NK-92 treated with Interleukin-12 subunit alpha and Interleukin-12 subunit beta, amount 100 ng/mL, for 24 hours (cell line): ENCODE data around the gene TTC23.
"Not testable (repeated sequence)": the region's sequence is repeated elsewhere in the genome, so short reads cannot be mapped to it uniquely, and the experiment has no call there.

Source experiments
- DNase-seq: peaks from one replicate; lab custom pipeline; 2025; lab: John Stamatoyannopoulos, UW

TTC23 gene

DNA sequence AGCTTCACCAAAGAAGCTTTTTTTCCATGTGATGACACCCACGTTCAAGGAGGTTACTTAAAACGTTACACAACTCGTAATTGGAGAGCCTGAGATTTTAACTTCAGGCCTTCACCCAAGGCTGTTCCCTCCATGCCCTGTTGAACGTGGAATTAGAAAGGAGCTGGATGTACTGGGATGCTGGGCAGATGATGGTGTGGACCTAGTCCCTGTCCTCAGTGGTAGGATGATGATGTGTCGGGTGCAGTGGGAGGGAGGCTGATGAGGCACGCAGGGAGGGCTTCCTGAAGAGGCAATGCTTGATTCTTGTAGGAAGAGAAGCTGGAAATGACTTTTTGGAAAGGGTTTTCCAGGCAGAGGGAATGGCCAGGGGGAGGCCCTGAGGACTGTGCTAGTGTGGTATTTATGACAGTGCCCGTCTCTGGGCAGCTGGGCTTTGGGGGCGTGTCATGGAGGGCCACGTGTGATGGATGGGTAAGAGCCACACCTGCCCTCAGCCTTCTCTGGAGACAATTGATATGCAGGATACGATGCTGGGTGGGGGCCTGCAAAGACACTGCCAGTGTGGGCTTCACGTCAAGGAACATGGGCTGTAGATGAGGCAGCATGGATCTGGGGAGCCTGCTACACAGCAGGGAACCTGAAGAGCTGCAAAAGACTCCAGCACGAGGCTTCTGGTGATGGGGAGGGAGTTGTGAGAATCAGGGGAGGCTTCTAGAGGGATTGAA lies 129.2 kb downstream of the TTC23 start:
- DNase-seq = no peak

DNA sequence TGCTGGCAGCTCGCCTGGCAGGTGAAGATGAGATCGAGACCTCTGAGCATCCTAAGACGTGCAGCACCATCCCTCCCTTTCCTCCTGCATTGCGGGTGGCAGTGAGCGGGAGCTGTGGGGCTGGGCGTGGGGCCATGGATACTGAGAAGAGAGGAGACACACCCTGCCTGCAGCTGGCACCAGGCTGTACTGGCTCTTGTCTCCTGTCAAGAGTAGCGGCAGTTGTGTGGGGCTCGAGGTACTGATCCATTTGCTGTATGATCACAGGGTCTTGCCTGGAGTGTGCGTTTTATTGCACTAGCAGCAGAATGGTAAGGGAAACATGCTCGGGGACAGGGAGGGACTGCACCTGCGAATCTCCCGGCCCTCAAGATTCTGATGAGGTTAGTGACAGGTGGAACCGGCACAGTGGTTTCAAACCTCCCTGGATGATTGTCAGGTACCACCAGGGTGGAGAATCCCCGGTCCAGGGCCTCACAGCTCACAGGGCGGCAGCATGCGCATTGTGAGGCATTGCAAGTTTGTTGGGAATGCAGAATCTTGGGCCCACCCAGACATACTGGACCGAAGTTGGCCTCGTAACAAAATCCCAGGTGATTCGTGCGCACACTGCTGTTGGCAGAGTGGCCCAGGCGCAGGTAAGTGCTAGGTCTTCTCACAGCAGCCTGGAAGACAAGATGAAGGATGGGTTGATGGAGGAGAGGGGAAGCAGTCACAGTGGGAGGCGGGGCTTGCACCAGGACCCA lies 130.4 kb downstream of the TTC23 start:
- DNase-seq = no peak

DNA sequence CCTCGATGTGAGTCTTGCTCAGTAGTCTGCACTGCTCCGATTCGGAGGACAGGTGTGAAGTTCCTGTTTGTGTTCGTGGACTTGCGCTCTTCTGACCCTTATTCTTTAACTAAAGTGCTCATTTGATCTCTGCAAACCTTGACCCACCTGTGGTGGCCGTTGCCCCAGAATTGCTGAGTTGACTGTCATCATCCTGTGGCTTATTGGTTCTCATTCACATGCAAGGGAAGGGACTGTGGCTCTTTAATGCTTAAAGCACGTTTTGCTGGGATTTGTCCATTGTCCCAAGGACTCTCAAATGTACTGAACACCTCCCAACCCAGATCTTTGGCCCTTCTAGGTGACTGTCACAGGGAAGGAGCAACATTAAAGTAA lies 131.1 kb downstream of the TTC23 start:
- DNase-seq = no peak

DNA sequence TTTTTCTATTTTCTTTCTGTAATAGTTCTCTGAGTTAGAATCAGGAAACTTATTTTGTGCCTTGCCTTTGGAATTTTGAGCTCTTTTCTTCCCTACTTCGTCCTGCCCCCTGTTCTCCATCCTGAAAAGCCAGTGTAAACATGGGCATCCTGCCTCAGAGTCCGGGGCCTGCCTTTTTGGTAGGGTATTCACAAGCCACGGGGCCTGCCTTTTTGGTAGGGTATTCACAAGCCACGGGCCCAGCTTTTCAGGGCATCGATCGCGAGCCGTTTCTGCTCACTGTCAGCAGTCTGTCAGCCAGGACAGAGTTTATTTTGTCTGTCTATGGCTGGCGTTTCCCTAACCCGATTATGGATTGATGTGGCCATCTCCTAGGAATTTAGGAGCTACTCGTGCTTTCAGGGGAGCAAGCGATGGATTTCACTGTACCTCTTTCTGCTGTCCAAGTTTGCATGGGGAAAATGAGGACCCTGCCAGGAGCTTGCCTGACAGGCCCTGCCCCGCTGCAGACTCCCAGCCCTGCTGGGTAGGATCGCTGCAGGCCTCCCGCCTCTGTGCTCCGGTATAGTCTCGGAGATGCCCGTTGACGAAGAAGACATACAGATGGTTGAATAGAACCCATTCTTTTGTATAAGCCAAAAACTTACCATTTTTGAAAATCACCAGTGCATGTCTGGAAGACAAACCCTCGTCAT lies 131.7 kb downstream of the TTC23 start:
- no peak for DNase-seq

DNA sequence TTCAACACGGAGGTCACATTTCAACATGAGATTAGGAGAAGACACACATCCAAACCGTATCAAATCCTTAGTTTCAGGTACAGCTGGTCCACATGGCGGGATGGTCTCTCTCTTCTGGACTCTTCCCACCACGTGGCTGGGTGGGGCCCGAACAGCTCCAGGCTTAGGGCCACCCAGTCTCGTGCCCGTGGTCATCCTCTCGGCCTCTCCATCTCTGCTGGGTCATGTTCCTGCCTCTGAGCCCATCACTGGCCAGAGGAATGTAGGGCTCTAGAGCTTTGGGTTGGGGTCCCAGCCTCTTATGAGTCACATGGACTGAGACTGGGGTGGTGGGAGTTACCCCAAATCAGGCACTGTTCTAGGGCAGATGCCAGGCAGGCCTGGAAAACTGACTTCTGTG lies 132.3 kb downstream of the TTC23 start:
- no peak for DNase-seq

DNA sequence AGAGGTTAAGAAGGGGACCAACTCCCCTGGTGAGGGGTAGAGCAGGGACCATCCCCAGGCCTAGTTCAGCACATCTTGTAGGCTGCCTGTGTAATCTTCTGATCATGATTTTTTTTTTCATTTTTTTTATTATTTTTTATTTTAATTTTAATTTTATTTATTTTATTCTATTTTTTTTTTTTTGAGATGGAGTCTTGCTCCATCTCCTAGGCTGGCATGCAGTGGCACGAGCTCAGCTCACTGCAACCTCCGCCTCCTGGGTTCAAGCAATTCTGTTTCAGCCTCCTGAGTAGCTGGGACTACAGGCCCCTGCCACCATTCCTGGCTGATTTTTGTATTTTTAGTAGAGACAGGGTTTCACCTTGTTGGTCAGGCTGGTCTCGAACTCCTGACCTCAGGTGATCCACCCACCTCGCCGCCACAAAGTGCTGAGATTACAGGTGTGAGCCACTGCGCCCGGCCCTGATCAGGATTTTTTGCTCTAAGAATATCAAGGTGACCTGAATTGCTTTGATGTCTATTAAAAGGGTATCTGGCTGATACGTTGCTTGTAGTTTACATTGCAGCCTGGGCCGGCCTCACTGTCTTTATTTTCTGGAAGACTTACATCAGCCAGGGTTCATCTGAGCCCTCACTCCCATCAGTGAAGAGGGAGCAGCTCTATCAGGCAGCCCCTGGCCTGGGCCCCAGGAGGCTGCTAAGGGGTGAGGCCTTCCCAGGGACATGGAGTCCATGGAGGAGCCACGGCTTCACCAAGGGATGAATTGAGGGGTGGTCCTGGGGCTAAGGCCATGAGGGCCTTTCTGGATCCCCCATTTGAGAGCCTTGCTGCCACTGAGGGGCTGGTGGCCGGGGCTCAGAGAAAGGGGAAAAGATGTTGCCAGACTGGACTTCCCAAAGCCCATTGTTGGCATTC lies 133.8 kb downstream of the TTC23 start:
- no peak for DNase-seq

DNA sequence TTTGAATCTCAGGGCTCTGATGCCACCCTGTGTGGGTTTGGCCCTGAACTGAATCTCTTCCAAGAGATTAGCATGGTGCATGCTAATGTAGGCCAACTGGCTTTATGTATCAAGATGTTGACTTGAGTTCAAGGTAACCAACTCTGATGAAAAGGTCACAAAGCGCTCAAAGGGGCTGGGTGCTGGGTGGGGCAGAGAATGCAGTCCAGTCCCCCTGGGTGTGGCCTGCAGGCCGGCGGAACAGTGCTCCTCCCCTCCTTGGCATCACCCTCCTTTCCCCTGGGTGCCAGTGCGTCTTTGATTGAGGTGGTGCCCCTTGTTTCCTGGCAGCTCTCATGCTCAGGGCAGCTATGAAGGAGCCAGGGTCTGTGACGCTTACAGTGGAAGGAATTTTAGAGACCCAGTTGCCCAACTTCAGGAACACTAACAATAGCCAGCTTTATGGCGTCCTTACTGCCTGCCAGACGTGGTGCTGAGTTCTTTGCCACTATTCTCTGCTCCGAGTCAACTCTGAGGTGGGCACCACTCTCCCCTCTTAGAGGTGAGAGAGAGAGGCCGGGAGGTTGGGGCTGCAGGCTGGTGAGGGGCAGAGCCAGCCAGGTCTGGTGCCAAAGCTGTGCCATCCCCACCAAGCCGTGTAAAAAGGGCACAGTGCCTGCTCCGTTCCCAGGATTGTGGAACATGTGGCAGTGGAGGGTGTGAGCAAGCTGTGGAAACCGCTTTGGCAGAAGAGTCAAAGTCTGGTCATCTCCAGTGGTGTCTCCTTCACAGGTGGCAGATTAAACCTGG lies 134.7 kb downstream of the TTC23 start:
- DNase-seq = no peak

DNA sequence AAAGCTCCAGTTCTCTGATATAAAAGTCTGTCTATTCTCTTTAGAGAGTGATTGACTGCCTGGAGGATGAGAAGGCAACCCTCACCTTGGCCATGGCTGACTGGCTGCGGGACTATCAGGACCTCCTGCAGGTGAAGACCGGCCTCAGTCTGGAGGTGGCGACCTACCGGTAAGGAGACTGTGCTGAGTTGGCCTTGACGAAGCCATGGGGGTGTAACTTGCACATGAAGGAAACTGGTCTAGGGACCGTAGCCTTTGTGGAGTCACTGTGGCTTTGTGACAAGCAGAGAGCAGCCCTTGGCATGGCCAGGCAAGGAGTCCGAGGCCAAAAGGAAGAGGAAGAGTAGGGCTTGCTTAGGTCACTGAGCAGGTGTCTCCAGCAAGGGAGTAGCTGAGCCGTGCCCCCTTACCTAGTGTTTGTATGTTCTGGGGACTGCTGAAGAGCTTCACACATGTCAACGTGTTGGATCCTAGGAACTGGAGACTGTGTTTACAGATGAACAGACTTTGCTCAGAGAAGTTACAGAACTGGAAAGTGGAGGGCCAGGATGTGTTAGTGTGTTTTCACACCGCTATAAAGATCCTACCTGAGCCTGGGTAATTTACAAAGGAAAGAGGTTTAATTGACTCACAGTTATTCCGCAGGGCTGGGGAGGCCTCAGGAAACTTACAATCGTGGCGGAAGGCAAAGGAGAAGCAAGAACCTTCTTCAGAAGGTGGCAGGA lies 135.7 kb downstream of the TTC23 start:
- no peak for DNase-seq

DNA sequence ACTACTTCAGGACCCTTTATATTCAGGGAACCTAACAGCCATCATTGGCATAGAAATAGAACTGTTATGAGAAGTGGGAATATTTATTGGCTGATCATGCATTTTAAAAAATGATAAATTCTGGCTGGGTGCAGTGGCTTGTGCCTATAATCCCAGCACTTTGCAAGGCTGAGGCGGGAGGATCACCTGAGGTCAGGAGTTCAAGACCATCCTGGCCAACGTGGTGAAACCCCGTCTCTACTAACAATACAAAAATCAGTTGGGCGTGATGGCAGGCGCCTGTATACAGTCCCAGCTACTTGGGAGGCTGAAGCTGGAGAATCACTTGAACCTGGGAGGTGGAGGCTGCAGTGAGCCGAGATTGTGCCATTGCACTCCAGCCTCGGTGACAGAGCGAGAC lies 137.7 kb downstream of the TTC23 start:
- not testable (repeated sequence) for DNase-seq

DNA sequence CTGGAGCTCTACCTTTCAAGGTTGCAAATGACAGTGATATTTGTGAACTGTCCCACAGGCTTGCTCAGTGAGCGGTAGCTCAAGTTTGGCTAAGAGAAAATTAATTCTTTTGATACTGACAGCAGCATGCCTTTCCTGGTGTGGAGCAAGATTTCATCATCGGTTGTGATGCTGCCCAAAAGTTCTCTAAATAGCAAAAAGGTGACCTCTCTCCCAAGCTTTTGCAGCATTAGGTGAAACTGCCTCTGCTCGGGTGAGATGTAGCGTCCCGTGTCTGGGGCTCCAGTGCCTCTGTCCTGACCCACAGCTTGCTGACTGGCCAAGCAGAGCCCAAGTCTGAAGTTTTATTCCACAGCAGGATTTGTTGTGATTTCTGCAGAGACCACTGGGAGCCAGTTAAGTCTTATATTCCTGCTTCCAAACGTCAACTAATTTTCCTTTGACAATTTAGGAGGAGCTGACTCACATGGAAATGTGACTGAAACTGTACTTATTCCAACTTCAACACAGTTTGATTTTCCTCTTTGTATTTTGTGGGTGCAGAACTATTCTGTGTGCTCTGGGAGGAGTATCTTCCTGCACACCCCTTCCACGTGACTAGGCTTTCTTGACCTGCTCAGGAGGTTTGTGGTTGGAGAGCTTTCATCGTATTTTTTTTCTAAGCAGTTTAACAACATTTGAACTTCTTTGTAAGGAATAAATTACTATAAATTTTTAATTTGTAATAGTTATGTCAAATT lies 138.6 kb downstream of the TTC23 start:
- no peak for DNase-seq

DNA sequence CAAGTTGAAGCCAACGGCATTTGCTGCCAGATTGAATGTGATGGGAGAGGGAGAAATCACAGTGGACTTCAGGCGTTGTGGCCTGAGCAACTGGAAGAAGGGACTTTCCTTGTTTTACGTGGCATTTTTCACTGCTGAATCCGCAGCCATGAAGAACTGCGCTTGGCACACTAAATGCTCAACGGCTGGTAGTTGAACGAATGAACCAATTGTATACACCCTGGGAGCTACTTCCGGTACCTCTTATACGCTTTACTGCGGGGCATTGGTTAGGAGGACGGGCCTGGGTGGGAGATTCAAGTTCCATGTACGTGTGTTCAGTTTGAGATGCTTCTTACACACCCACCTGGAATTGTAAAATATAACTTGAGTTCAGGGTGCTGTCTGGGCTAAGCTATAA lies 139.3 kb downstream of the TTC23 start:
- DNase-seq = no peak

DNA sequence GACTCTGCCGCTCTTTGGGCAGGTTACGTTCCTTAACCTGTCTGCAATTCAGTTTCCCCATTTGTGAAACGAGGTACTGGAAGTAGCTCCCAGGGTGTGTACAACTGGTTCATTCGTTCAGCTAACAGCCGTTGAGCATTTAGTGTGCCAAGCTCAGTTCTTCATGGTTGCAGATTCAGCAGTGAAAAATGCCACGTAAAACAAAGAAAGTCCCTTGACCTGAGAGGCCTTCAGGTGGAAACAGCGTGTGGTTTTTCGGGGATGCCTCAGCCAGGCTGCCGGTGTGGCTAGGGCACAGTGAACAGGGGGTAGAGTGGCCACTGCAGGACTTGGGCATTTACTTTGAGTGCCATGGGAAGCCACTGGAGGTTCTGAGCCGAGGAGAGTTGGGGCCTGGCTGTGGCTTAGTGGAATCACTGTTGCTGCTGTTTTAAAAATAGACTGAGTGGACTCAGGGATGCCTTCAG lies 139.8 kb downstream of the TTC23 start:
- no peak for DNase-seq

DNA sequence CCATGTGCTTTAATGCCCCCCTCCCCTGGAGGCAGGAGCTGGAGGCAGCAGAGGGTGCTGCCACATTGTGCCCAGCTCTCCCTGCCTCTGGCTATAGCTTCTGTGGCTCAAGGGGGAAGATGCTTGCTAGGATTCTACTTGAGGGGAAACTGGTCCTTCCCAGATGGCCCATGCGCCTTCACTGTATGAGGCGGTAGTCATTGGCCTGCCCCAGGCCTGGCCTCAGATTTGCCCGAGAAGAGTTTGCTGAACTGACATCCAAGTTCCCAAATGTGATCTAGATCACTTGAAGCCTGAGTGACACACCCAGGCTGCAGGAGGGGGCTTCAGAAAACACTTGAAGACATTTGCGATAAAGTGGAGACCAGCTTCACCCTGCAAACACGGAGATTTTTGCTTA lies 140.4 kb downstream of the TTC23 start:
- no peak for DNase-seq

DNA sequence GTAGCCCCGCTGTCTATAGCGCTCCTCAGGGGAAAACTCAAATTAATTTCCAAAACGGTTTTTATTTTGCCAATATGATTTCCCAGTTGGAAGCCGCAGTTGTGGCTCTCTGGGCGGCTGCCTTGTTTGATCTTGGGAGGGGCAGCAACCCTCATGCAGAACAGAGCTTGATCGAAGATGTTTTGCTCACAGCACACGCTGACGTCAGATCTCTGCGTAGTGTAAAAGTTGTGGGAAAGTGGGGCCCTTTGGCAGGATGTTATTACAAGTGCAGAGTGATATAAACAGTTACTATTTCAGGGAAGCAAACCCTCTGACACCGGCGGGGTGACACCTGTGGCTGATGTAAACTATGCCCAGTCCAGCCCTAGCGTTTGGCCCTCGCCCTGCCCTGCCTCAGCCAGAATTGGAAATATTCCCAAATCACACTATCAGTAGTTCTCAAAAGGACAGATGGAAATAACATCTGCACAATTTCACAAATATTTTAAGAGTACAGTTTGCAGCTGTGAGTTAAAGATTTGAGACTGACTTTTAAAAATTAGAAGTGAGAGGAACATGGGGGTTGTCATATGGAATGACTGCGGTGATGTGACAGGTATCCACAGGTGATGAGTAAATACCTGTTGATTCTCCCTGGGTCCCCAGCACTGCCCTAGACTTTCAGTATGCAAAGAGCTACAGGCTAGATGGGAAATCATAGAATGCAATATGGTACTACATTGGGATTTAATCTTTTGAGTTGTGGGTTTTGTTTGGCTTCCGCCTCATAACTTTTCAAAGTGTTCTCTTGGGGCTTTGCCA lies 142.8 kb downstream of the TTC23 start:
- no peak for DNase-seq

DNA sequence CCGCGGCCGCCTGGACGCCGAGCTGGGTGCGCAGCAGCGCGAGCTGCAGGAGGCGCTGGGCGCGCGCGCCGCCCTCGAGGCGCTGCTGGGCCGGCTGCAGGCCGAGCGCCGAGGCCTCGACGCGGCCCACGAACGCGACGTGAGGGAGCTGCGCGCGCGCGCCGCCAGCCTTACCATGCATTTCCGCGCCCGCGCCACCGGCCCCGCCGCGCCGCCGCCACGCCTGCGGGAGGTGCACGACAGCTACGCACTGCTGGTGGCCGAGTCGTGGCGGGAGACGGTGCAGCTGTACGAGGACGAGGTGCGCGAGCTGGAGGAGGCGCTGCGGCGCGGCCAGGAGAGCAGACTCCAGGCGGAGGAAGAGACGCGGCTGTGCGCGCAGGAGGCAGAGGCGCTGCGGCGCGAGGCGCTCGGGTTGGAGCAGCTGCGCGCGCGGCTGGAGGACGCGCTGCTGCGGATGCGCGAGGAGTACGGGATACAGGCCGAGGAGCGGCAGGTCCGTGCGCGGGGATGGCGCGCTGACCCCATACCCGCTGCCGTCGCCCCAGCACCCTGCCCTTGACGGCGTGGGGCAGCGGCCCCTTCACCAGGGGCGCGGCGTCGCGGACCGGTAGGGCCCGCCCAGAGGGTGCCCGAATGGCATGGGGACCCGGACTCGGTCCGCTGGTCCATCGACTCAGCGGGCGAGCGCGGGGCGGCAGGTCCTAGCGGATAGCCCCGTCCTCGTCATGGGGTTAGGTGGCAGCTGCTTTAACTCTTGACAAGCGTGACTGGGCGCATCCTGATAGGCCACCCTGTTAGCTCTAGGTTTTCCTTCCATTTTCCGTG lies 143.7 kb downstream of the TTC23 start:
- no peak for DNase-seq

DNA sequence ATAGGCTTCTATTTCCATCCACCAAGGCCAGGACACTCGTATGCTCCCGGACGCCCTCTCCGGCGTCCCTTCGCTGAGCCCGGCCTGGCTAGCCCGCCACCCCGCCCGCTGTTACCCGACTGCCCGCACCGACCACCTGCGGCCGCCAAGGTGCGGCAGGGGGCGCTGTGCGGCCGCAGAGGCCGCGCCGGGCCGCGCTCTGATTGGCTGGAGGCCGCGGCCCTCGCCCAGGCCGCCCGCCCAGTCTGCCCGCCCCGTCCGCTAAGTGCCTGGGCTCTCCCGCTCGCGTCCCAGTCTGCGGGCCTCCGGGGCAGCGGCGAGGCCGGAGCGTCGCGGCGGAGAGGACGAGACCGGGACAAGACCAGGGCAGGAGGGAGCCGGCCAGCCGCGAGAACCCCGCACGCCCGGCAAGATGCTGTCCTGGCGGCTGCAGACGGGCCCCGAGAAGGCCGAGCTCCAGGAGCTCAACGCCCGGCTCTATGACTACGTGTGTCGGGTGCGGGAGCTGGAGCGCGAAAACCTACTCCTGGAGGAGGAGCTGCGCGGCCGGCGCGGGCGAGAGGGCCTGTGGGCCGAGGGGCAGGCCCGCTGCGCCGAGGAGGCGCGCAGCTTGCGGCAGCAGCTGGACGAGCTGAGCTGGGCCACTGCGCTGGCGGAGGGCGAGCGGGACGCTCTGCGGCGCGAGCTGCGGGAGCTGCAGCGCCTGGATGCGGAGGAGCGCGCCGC lies 144.4 kb downstream of the TTC23 start, which contains the start of gene SYNM:
Gene SYNM (plus strand): TSS at position 293 of the 726 bp plus-strand sequence. CDS start 120 bp downstream, at position 413.
- DNase-seq = no peak

DNA sequence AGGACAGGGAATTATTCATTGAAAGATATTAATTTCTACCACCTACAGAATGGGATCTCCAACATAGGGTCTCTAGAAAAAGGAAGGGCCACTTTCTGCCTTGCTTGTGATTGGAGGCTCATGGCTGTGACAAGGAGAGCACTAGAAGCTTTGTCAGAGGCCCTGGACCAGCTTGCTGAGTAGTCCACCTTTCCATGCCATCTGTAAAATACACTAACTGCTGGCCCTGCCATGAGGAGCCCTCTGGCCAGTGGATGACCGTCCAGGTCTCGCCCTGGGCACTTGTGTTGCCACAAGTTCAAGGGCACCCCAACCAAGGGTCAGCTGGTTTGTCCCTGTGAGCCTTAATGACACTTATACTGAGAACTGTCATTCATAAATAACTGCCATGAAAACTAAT lies 146.1 kb downstream of the TTC23 start:
- DNase-seq = no peak
